C4-2B (cell line): ENCODE data around the gene EPB41.

Source experiments
- CTCF ChIP-seq: fragments of 450-650 bp; conservative IDR thresholded peaks from 2 replicates; pipeline ENCODE4 v1.5.1; 2017; ENCODE audit warnings: mild to moderate bottlenecking
- ZFX ChIP-seq: fragments of 450-650 bp; IDR thresholded peaks from 2 replicates; pipeline ENCODE4 v1.6.1; 2017

DNA sequence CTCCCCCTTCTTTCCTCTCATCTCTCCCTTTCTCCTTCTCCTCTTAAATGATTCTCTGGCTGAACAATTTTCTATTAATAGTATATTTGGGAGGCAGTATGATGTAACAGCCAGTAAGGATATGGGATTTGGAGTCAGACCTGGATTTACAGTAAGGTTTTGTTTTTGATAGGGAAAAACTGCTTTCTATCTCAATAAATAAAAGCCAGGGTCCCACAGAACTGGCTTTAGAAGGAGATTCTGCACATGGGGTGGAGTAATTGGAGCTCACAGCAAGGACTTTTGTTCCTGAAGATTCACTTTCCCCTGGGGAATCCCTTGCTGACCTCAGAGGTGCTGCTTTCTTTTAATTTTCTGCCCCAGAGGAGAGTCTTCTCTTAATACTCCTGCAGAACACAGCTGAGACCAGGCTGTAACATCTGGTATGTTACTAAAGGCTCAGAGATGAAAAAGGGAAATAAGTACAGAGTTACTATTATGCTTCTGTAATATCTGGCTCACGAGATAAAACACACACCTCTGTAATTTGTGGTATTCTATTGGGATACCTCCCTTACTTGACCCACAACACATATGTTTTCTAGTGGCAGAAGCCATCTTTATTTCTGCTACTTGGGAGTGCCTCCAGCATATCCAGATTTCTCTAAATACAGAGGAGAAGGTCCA is 13.4 kb downstream of the EPB41 start:
- no peak for TF ChIP-seq CTCF
- TF ChIP-seq ZFX: no peak
